GM23338 (cell line): Measurements from ENCODE around the gene EPHA6. TPM values are rescaled to one million over a fixed set of nuclear protein-coding genes. Genes with fewer than 3 reads are reported as not detected.

Source experiments
- ATAC-seq: fragments of 200-7000 bp; cut with Tn5 transposase; 3 replicates; pipeline ENCODE4 v1.9.1; 2020
- DNase-seq: peaks from one replicate; pipeline ENCODE4 v3.0.0-alpha.2; 2015; ENCODE audit warnings: low spot score
- H2AFZ ChIP-seq: fragments of 200-600 bp; sonication (generic); 2 replicates; pipeline ENCODE4 v1.8.0; 2016; ENCODE audit warnings: antibody characterized with exemption, mild to moderate bottlenecking, moderate library complexity
- H3F3A ChIP-seq: fragments of 200-600 bp; sonication (generic); replicated peaks from 2 replicates; pipeline ENCODE4 v1.8.0; 2017; ENCODE audit warnings: antibody characterized with exemption, mixed run types, low read depth
- H3K27ac ChIP-seq: fragments of 200-600 bp; sonication (generic); 2 replicates; pipeline ENCODE4 v1.6.1; 2016; ENCODE audit warnings: low read depth
- H3K27me3 ChIP-seq: fragments of 200-600 bp; sonication (generic); 2 replicates; pipeline ENCODE4 v1.8.0; 2016; ENCODE audit warnings: mild to moderate bottlenecking, mixed run types, moderate library complexity; ENCODE audit not compliant: insufficient read depth
- H3K36me3 ChIP-seq: fragments of 200-600 bp; sonication (generic); 2 replicates; pipeline ENCODE4 v1.8.0; 2016; ENCODE audit warnings: mild to moderate bottlenecking; ENCODE audit not compliant: insufficient read depth
- H3K4me1 ChIP-seq: fragments of 200-600 bp; sonication (generic); 2 replicates; pipeline ENCODE4 v1.8.0; 2016; ENCODE audit warnings: mild to moderate bottlenecking, moderate library complexity; ENCODE audit not compliant: insufficient read depth
- H3K4me2 ChIP-seq: fragments of 200-600 bp; sonication (generic); 2 replicates; pipeline ENCODE4 v1.7.1; 2017; ENCODE audit warnings: mixed run types
- H3K4me3 ChIP-seq: fragments of 200-600 bp; sonication (generic); 2 replicates; pipeline ENCODE4 v1.6.1; 2016; ENCODE audit warnings: mixed run types
- H3K79me2 ChIP-seq: fragments of 200-600 bp; sonication (generic); replicated peaks from 2 replicates; pipeline ENCODE4 v1.8.0; 2017; ENCODE audit warnings: mild to moderate bottlenecking; ENCODE audit not compliant: insufficient read depth
- H3K9me2 ChIP-seq: fragments of 200-600 bp; sonication (generic); 2 replicates; pipeline ENCODE4 v1.8.0; 2017; ENCODE audit not compliant: insufficient read depth
- H4K20me1 ChIP-seq: fragments of 200-600 bp; sonication (generic); replicated peaks from 2 replicates; pipeline ENCODE4 v1.8.0; 2017; ENCODE audit warnings: mild to moderate bottlenecking; ENCODE audit not compliant: insufficient read depth
- H3K27ac Mint-ChIP-seq: 2 replicates; pipeline ENCODE4 v1.8.0; 2020; ENCODE audit warnings: inconsistent platforms, mild to moderate bottlenecking, moderate library complexity, mixed read lengths
- H3K27me3 Mint-ChIP-seq: 3 replicates; pipeline ENCODE4 v1.8.0; 2022; ENCODE audit warnings: low read depth, mild to moderate bottlenecking, moderate library complexity, mixed read lengths, inconsistent platforms; ENCODE audit not compliant: insufficient read depth, poor library complexity
- H3K36me3 Mint-ChIP-seq: 3 replicates; pipeline ENCODE4 v1.8.0; 2021; ENCODE audit warnings: low read depth, mild to moderate bottlenecking, inconsistent platforms, moderate library complexity, mixed read lengths
- H3K4me1 Mint-ChIP-seq: 3 replicates; pipeline ENCODE4 v1.8.0; 2020; ENCODE audit warnings: mild to moderate bottlenecking, inconsistent platforms, mixed read lengths
- H3K4me3 Mint-ChIP-seq: 3 replicates; pipeline ENCODE4 v1.8.0; 2021; ENCODE audit warnings: moderate library complexity, mild to moderate bottlenecking, inconsistent platforms, mixed read lengths
- H3K9me3 Mint-ChIP-seq: 3 replicates; pipeline ENCODE4 v1.8.0; 2020; ENCODE audit warnings: moderate library complexity, mild to moderate bottlenecking, inconsistent platforms, mixed read lengths
- JUNB ChIP-seq: IDR thresholded peaks from one replicate; pipeline ENCODE4 v1.6.1; 2016; ENCODE audit warnings: antibody characterized with exemption; ENCODE audit not compliant: unreplicated experiment
- NANOG ChIP-seq: IDR thresholded peaks from 2 replicates; pipeline ENCODE4 v1.6.1; 2016; ENCODE audit warnings: antibody characterized with exemption, borderline replicate concordance
- REST ChIP-seq: IDR thresholded peaks from one replicate; pipeline ENCODE4 v1.6.1; 2018; ENCODE audit warnings: antibody characterized with exemption; ENCODE audit not compliant: unreplicated experiment
- ZNF114 ChIP-seq: fragments of 250-450 bp; sonication (Bioruptor Pico); IDR thresholded peaks from 2 replicates; pipeline ENCODE4 v1.5.0; 2020; ENCODE audit warnings: mild to moderate bottlenecking, moderate library complexity
- ZNF331 ChIP-seq: fragments of 250-450 bp; sonication (Bioruptor Pico); IDR thresholded peaks from 2 replicates; pipeline ENCODE4 v1.5.0; 2020; ENCODE audit warnings: low read depth, mild to moderate bottlenecking, moderate library complexity
- ZNF462 ChIP-seq: fragments of 250-450 bp; sonication (Bioruptor Pico); IDR thresholded peaks from 2 replicates; pipeline ENCODE4 v1.5.0; 2020; ENCODE audit warnings: mild to moderate bottlenecking, moderate library complexity
- polyA plus RNA-seq: library from polyadenylated mRNA; unstranded; fragments of >200 nt; fragmentation: Nextera tagmentation; extraction: Ambion mirVana; gene quantifications from 2 replicates; pipeline ENCODE4 v1.2.1, GENCODE V29; 2016
- total RNA-seq: library from RNA; depleted of rRNA; stranded (reverse); fragments of >200 nt; shearing (Covaris generic); gene quantifications from 2 replicates; pipeline ENCODE4 v1.2.3, GENCODE V29; 2014

The EPHA6 gene
- total and polyA plus RNA-seq, 2 experiments from 2014 or later = 0.37 to 2.6 TPM

GRCh38 chr3:97121386-97121785 lies 307.0 kb downstream of the EPHA6 start (continued):
- TF ChIP-seq ZNF462 (no peak), ZNF114 (CRISPR knock-in tag) (no peak), JUNB (no peak), REST (no peak), ZNF331 (no peak)

- peaks cover 41% of the 10 kb centered on the region for H3K4me1 Mint-ChIP-seq
- Histone ChIP-seq H4K20me1 (no peaks in the 10 kb centered on the region), H3K4me2 (peak overlapping the region; percentile 15), H3K9me2 (no peaks in the 10 kb centered on the region), H3K27me3 (no peaks in the 10 kb centered on the region), H2AFZ (no peak overlapping the region), H3K27ac (peak overlapping the region; percentile 72), H3K36me3 (no peaks in the 10 kb centered on the region), H3K79me2 (no peaks in the 10 kb centered on the region), H3K4me1 (peaks cover 34% of the 10 kb centered on the region), H3K4me3 (0 out of 2 replicates have a peak overlapping the region, but pooled peaks have one; percentile 1), H3F3A (no peaks in the 10 kb centered on the region)
- H3K27ac Mint-ChIP-seq = peak overlapping the region; percentile 95
- H3K27me3 Mint-ChIP-seq = no peaks in the 10 kb centered on the region
- H3K36me3 Mint-ChIP-seq = no peaks in the 10 kb centered on the region
- ATAC-seq (peak; percentile 89), DNase-seq (peak; percentile 83)
- peak overlapping the region; percentile 53 for H3K4me3 Mint-ChIP-seq
- H3K9me3 Mint-ChIP-seq = no peaks in the 10 kb centered on the region
- TF ChIP-seq NANOG = peak; percentile 88; the same call in 1 of the 2 replicates
Measured at GRCh38 chr3:97125902-97126499, 311.6 kb downstream of the EPHA6 start.
